Measurements from ENCODE around the gene BCL11B.

BCL11B gene

GRCh38 chr14:99198746-99199502 is 73.1 kb downstream of the BCL11B start:
- H3K4me3 ChIP-seq (ENCODE audit: insufficient read depth, low read length, poor library complexity, severe bottlenecking) = no peak overlapping the region
- H2AFZ ChIP-seq (ENCODE audit: low read depth, low read length, severe bottlenecking) = no peak overlapping the region
- no peaks in the 10 kb centered on the region for H3K9me2 ChIP-seq (replicated peaks; ENCODE audit: insufficient read depth, low read length)
- H4K20me1 ChIP-seq (ENCODE audit: low read depth, low read length) = no peaks in the 10 kb centered on the region
- H3K27ac ChIP-seq (ENCODE audit: low read depth, low read length) = no peak overlapping the region
- no peaks in the 10 kb centered on the region for H3F3A ChIP-seq (ENCODE audit: insufficient read depth)
- H3K9me3 ChIP-seq (ENCODE audit: insufficient read depth, low read length) = no peaks in the 10 kb centered on the region
- no peaks in the 10 kb centered on the region for H3K27me3 ChIP-seq (ENCODE audit: low read length)
- no peaks in the 10 kb centered on the region for H3K79me2 ChIP-seq (ENCODE audit: insufficient read depth, low read length)
- no peak overlapping the region for H3K9ac ChIP-seq (ENCODE audit: low read length)
- TF ChIP-seq, protein P1, sequence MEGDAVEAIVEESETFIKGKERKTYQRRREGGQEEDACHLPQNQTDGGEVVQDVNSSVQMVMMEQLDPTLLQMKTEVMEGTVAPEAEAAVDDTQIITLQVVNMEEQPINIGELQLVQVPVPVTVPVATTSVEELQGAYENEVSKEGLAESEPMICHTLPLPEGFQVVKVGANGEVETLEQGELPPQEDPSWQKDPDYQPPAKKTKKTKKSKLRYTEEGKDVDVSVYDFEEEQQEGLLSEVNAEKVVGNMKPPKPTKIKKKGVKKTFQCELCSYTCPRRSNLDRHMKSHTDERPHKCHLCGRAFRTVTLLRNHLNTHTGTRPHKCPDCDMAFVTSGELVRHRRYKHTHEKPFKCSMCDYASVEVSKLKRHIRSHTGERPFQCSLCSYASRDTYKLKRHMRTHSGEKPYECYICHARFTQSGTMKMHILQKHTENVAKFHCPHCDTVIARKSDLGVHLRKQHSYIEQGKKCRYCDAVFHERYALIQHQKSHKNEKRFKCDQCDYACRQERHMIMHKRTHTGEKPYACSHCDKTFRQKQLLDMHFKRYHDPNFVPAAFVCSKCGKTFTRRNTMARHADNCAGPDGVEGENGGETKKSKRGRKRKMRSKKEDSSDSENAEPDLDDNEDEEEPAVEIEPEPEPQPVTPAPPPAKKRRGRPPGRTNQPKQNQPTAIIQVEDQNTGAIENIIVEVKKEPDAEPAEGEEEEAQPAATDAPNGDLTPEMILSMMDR (IDR thresholded peaks at IDR 0.05; ENCODE audit: insufficient read depth, low read length, poor library complexity, severe bottlenecking) = no peak
- TF ChIP-seq EZH2phosphoT487 (conservative IDR thresholded peaks at IDR 0.05; ENCODE audit: low read length) = no peak
- H3K4me2 ChIP-seq (ENCODE audit: low read depth, low read length, poor library complexity, severe bottlenecking) = no peak overlapping the region
- no peaks in the 10 kb centered on the region for H3K36me3 ChIP-seq (ENCODE audit: low read length)

DNA sequence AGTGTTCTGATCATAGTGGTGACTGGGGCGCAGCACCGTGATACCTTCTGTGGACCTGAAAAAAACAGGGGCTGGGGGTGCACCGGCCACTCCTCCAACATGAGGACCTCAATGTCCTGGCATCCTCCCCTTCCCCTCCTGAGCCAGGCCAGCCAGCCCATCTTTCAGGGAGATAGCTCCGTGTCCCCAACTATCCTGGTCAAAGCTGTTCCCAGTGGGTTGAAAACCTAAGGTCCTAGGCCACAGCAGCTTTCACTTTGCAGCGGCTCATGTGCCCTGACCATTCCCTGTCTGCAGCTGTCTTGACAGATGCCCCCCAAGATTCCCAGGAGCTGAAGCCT is 75.7 kb downstream of the BCL11B start:
- no peaks in the 10 kb centered on the region for H4K20me1 ChIP-seq (ENCODE audit: low read depth, low read length)
- H2AFZ ChIP-seq (ENCODE audit: low read depth, low read length, severe bottlenecking) = no peak overlapping the region
- no peak overlapping the region for H3K27ac ChIP-seq (ENCODE audit: low read depth, low read length)
- H3K27me3 ChIP-seq (ENCODE audit: low read length) = no peaks in the 10 kb centered on the region
- no peaks in the 10 kb centered on the region for H3K9me3 ChIP-seq (ENCODE audit: insufficient read depth, low read length)
- H3K36me3 ChIP-seq (ENCODE audit: low read length) = no peaks in the 10 kb centered on the region
- no peaks in the 10 kb centered on the region for H3K9me2 ChIP-seq (replicated peaks; ENCODE audit: insufficient read depth, low read length)
- H3K4me3 ChIP-seq (ENCODE audit: insufficient read depth, low read length, poor library complexity, severe bottlenecking) = no peak overlapping the region
- no peaks in the 10 kb centered on the region for H3F3A ChIP-seq (ENCODE audit: insufficient read depth)
- no peak overlapping the region for H3K9ac ChIP-seq (ENCODE audit: low read length)
- TF ChIP-seq, protein P1 (IDR thresholded peaks at IDR 0.05; ENCODE audit: insufficient read depth, low read length, poor library complexity, severe bottlenecking) = no peak
- no peak for TF ChIP-seq EZH2phosphoT487 (conservative IDR thresholded peaks at IDR 0.05; ENCODE audit: low read length)
- no peak overlapping the region for H3K4me2 ChIP-seq (ENCODE audit: low read depth, low read length, poor library complexity, severe bottlenecking)
- no peaks in the 10 kb centered on the region for H3K79me2 ChIP-seq (ENCODE audit: insufficient read depth, low read length)

DNA sequence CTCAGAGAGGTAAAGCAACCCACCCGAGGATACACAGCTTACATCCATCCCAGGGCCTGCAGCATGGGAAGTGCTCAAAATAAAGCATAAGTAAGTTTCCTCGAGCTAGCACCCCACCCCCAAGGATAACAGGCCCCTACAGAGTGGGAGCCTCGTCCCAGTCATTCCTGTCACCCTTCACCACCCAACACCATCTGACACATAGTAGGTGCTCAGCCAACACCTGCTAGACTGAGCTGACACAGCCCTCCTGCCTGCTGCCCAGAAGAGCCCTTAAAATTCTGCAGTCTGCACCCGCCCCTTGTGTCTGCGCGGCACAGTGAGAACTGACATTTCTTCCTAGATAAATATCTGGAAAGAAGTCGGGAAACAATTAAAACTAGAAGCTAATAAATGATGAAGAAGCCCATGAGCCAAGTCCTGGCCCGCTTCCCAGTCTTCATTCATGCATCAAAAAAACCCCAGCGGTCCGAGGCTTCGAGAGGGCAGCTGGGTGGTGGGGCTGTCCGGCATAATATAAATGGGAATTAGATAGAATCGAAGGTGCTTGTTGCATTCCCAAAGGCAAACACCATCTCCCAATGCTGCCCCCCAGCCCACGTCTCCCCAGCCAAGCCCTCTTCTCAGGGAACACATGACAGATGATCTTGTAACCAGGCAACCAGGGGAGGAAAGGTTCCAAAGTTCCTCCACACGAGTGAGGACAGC is 76.2 kb downstream of the BCL11B start:
- Histone ChIP-seq H3K36me3 (ENCODE audit: low read length) (no peaks in the 10 kb centered on the region), H3K9me2 (replicated peaks; ENCODE audit: insufficient read depth, low read length) (no peaks in the 10 kb centered on the region), H3K79me2 (ENCODE audit: insufficient read depth, low read length) (no peaks in the 10 kb centered on the region), H4K20me1 (ENCODE audit: low read depth, low read length) (no peaks in the 10 kb centered on the region), H3K9me3 (ENCODE audit: insufficient read depth, low read length) (no peaks in the 10 kb centered on the region), H3F3A (ENCODE audit: insufficient read depth) (no peaks in the 10 kb centered on the region), H2AFZ (ENCODE audit: low read depth, low read length, severe bottlenecking) (no peak overlapping the region), H3K4me3 (ENCODE audit: insufficient read depth, low read length, poor library complexity, severe bottlenecking) (no peak overlapping the region), H3K9ac (ENCODE audit: low read length) (no peak overlapping the region), H3K27me3 (ENCODE audit: low read length) (no peaks in the 10 kb centered on the region), H3K27ac (ENCODE audit: low read depth, low read length) (no peak overlapping the region), H3K4me2 (ENCODE audit: low read depth, low read length, poor library complexity, severe bottlenecking) (no peak overlapping the region)
- no peak for TF ChIP-seq EZH2phosphoT487 (conservative IDR thresholded peaks at IDR 0.05; ENCODE audit: low read length)
- TF ChIP-seq, protein P1 (IDR thresholded peaks at IDR 0.05; ENCODE audit: insufficient read depth, low read length, poor library complexity, severe bottlenecking) = no peak

Data from SU-DHL-6 (cell line).